Naive B cell (primary cell): ENCODE results near the gene ECHS1. TPM values are rescaled to one million over a fixed set of nuclear protein-coding genes. Genes with fewer than 3 reads are reported as not detected.
"Not testable (repeated sequence)": the region's sequence is repeated elsewhere in the genome, so short reads cannot be mapped to it uniquely, and the experiment has no call there.

Experiments
- ATAC-seq, 2 donors: fragments of 150-1000 bp; cut with Tn5 transposase; 2 replicates each; pipeline ENCODE4 v1.10.0; 2021; ENCODE audit warnings: low read depth in 2 of 2, mild to moderate bottlenecking in 2 of 2, moderate library complexity in 2 of 2
- DNase-seq: peaks from one replicate; pipeline ENCODE4 v3.0.0; 2022
- H3K27ac Mint-ChIP-seq, 6 donors: one replicate each; pipeline ENCODE4 v1.8.0; 2020 to 2022; ENCODE audit warnings: mild to moderate bottlenecking in 6 of 6, mixed read lengths in 6 of 6, moderate library complexity in 5 of 6, inconsistent platforms in 2 of 6
- H3K27me3 Mint-ChIP-seq, 3 donors: one replicate each; pipeline ENCODE4 v1.8.0; 2021 to 2022; ENCODE audit warnings: mixed read lengths in 3 of 3, mild to moderate bottlenecking in 1 of 3
- H3K36me3 Mint-ChIP-seq, 2 donors: one replicate each; pipeline ENCODE4 v1.8.0; 2020 to 2022; ENCODE audit warnings: mixed read lengths in 2 of 2, inconsistent platforms in 1 of 2, mild to moderate bottlenecking in 1 of 2
- H3K4me1 Mint-ChIP-seq, 3 donors: one replicate each; pipeline ENCODE4 v1.8.0; 2020 to 2022; ENCODE audit warnings: mixed read lengths in 3 of 3, inconsistent platforms in 1 of 3, mild to moderate bottlenecking in 1 of 3, moderate library complexity in 1 of 3
- H3K4me3 Mint-ChIP-seq, 8 donors: one replicate each; pipeline ENCODE4 v1.8.0; 2020 to 2022; ENCODE audit warnings: mild to moderate bottlenecking in 8 of 8, mixed read lengths in 8 of 8, moderate library complexity in 8 of 8, inconsistent platforms in 2 of 8
- H3K9me3 Mint-ChIP-seq, 7 donors: one replicate each; pipeline ENCODE4 v1.8.0; 2020 to 2022; ENCODE audit warnings: mixed read lengths in 7 of 7, mild to moderate bottlenecking in 5 of 7, inconsistent platforms in 2 of 7, moderate library complexity in 1 of 7
- polyA plus RNA-seq, 6 donors: library from polyadenylated mRNA; unstranded; fragments of 300-500 nt; fragmentation: Illumina TruSeq; gene quantifications; one replicate each; pipeline ENCODE4 v1.2.3, GENCODE V29; 2021; ENCODE audit warnings: low read depth in 6 of 6

The ECHS1 gene
- polyA plus RNA-seq, 6 donors from 2014 or later = 89.3 to 121 (median 110) TPM

GRCh38 chr10:133325440-133326222 is 47.5 kb downstream of the ECHS1 start:
- Mint-ChIP-seq H3K4me1 (peaks cover 15 to 25% (median 18%) of the 10 kb centered on the region in 3 donors), H3K27me3 (peaks cover 22 to 63% (median 47%) of the 10 kb centered on the region in 3 donors), H3K9me3 (peaks cover 0 to 5% (median 0%) of the 10 kb centered on the region in 7 donors), H3K36me3 (no peaks in the 10 kb centered on the region), H3K4me3 (peak overlapping the region; percentile 59 to 86 (median 80)), H3K27ac (peak overlapping the region in 1 of 6 donors; percentile 96)
- ATAC-seq (no peak), DNase-seq (no peak)

- peak; percentile 32 to 35 for ATAC-seq
- H3K9me3 Mint-ChIP-seq = peaks cover 3 to 9% (median 5%) of the 10 kb centered on the region in 7 donors
- DNase-seq = no peak
- H3K36me3 Mint-ChIP-seq = no peaks in the 10 kb centered on the region
- H3K27me3 Mint-ChIP-seq = peaks cover 27 to 66% (median 55%) of the 10 kb centered on the region in 3 donors
- H3K27ac Mint-ChIP-seq = no peak overlapping the region
- peak overlapping the region in 7 of 8 donors; percentile 9 to 86 (median 66) for H3K4me3 Mint-ChIP-seq
- peaks cover 13 to 22% (median 16%) of the 10 kb centered on the region in 3 donors for H3K4me1 Mint-ChIP-seq
Measured at GRCh38 chr10:133324857-133325260, 48.3 kb downstream of the ECHS1 start.

- H3K4me1 Mint-ChIP-seq = peaks cover 14 to 20% (median 15%) of the 10 kb centered on the region in 3 donors
- DNase-seq = peak; percentile 43
- H3K27me3 Mint-ChIP-seq = peaks cover 26 to 66% (median 57%) of the 10 kb centered on the region in 3 donors
- peak overlapping the region in 1 of 8 donors; percentile 86 for H3K4me3 Mint-ChIP-seq
- H3K36me3 Mint-ChIP-seq = no peaks in the 10 kb centered on the region
- H3K27ac Mint-ChIP-seq = no peak overlapping the region
- H3K9me3 Mint-ChIP-seq = peaks cover 3 to 9% (median 5%) of the 10 kb centered on the region in 7 donors
- ATAC-seq = peak; percentile 81 to 84
Measured at GRCh38 chr10:133324198-133324792, 48.9 kb downstream of the ECHS1 start.

- DNase-seq, H3K27ac Mint-ChIP-seq, H3K36me3 Mint-ChIP-seq, H3K9me3 Mint-ChIP-seq, ATAC-seq: not testable (repeated sequence)
- H3K27me3 Mint-ChIP-seq = peaks cover 23 to 56% (median 50%) of the 10 kb centered on the region in 3 donors
- peak overlapping the region in 1 of 8 donors; percentile 22 for H3K4me3 Mint-ChIP-seq
- peaks cover 16 to 27% (median 20%) of the 10 kb centered on the region in 3 donors for H3K4me1 Mint-ChIP-seq
Measured at GRCh38 chr10:133322064-133322709, 51.0 kb downstream of the ECHS1 start.

- H3K4me3 Mint-ChIP-seq, ATAC-seq, H3K27ac Mint-ChIP-seq, DNase-seq, H3K36me3 Mint-ChIP-seq, H3K9me3 Mint-ChIP-seq: not testable (repeated sequence)
- peaks cover 13 to 23% (median 15%) of the 10 kb centered on the region in 3 donors for H3K4me1 Mint-ChIP-seq
- H3K27me3 Mint-ChIP-seq = peaks cover 15 to 44% (median 37%) of the 10 kb centered on the region in 3 donors
Measured at GRCh38 chr10:133320852-133321422, 52.2 kb downstream of the ECHS1 start.

- peak; percentile 52 for DNase-seq
Measured at GRCh38 chr10:133318494-133319127, 54.5 kb downstream of the ECHS1 start.

GRCh38 chr10:133316732-133317131 is 56.4 kb downstream of the ECHS1 start:
- Mint-ChIP-seq H3K27ac (no peak overlapping the region), H3K9me3 (peaks cover 3 to 8% (median 5%) of the 10 kb centered on the region in 7 donors), H3K27me3 (peaks cover 11 to 20% (median 19%) of the 10 kb centered on the region in 3 donors), H3K4me1 (peaks cover 15 to 24% (median 16%) of the 10 kb centered on the region in 3 donors), H3K4me3 (no peak overlapping the region), H3K36me3 (no peaks in the 10 kb centered on the region)
- DNase-seq = no peak
- no peak for ATAC-seq

More at GRCh38 chr10:133318494-133319127, 54.5 kb downstream of the ECHS1 start:
- Mint-ChIP-seq H3K27ac (peak overlapping the region in 1 of 6 donors; percentile 18), H3K27me3 (peaks cover 11 to 35% (median 25%) of the 10 kb centered on the region in 3 donors), H3K9me3 (peaks cover 3 to 9% (median 6%) of the 10 kb centered on the region in 7 donors), H3K4me1 (peaks cover 15 to 24% (median 16%) of the 10 kb centered on the region in 3 donors), H3K4me3 (peak overlapping the region in 6 of 8 donors; percentile 39 to 80 (median 56)), H3K36me3 (no peaks in the 10 kb centered on the region)
- ATAC-seq = peak; percentile 90 to 92

GRCh38 chr10:133316266-133316665 is 56.9 kb downstream of the ECHS1 start:
- no peaks in the 10 kb centered on the region for H3K36me3 Mint-ChIP-seq
- no peak for ATAC-seq
- no peak overlapping the region for H3K4me3 Mint-ChIP-seq
- peak overlapping the region in 1 of 6 donors; percentile 34 for H3K27ac Mint-ChIP-seq
- peaks cover 15 to 24% (median 16%) of the 10 kb centered on the region in 3 donors for H3K4me1 Mint-ChIP-seq
- peaks cover 11 to 20% (median 19%) of the 10 kb centered on the region in 3 donors for H3K27me3 Mint-ChIP-seq
- peaks cover 3 to 8% (median 5%) of the 10 kb centered on the region in 7 donors for H3K9me3 Mint-ChIP-seq
- no peak for DNase-seq

GRCh38 chr10:133315847-133316246 is 57.3 kb downstream of the ECHS1 start:
- DNase-seq (no peak), ATAC-seq (no peak)
- Mint-ChIP-seq H3K4me3 (no peak overlapping the region), H3K9me3 (peaks cover 1 to 8% (median 5%) of the 10 kb centered on the region in 7 donors), H3K4me1 (peaks cover 15 to 24% (median 16%) of the 10 kb centered on the region in 3 donors), H3K36me3 (no peaks in the 10 kb centered on the region), H3K27me3 (peaks cover 11 to 20% (median 19%) of the 10 kb centered on the region in 3 donors), H3K27ac (peak overlapping the region in 1 of 6 donors; percentile 34)

- ATAC-seq (no peak), DNase-seq (no peak)
- peaks cover 15 to 24% (median 16%) of the 10 kb centered on the region in 3 donors for H3K4me1 Mint-ChIP-seq
- H3K4me3 Mint-ChIP-seq = no peak overlapping the region
- H3K36me3 Mint-ChIP-seq = no peaks in the 10 kb centered on the region
- no peak overlapping the region for H3K27ac Mint-ChIP-seq
- H3K9me3 Mint-ChIP-seq = peaks cover 0 to 5% (median 0%) of the 10 kb centered on the region in 7 donors
- H3K27me3 Mint-ChIP-seq = peaks cover 6 to 14% (median 12%) of the 10 kb centered on the region in 3 donors
Measured at GRCh38 chr10:133314911-133315310, 58.2 kb downstream of the ECHS1 start.

- Mint-ChIP-seq H3K4me1 (peaks cover 6 to 14% (median 9%) of the 10 kb centered on the region in 3 donors), H3K4me3 (peak overlapping the region in 1 of 8 donors; percentile 24), H3K27me3 (no peaks in the 10 kb centered on the region), H3K9me3 (peaks cover 0 to 2% (median 0%) of the 10 kb centered on the region in 7 donors), H3K36me3 (peaks cover 0 to 3% of the 10 kb centered on the region in 2 donors), H3K27ac (peak overlapping the region in 1 of 6 donors; percentile 12)
- ATAC-seq = no peak
- no peak for DNase-seq
Measured at GRCh38 chr10:133313192-133313591, 60.0 kb downstream of the ECHS1 start.

GRCh38 chr10:133312769-133313145 is 60.4 kb downstream of the ECHS1 start:
- Mint-ChIP-seq H3K9me3 (peaks cover 0 to 2% (median 0%) of the 10 kb centered on the region in 7 donors), H3K27me3 (peaks cover 0 to 3% (median 0%) of the 10 kb centered on the region in 3 donors), H3K36me3 (peaks cover 0 to 8% of the 10 kb centered on the region in 2 donors), H3K27ac (no peak overlapping the region), H3K4me3 (no peak overlapping the region), H3K4me1 (peaks cover 11 to 19% (median 14%) of the 10 kb centered on the region in 3 donors)
- no peak for DNase-seq
- ATAC-seq = no peak
